Tibial nerve (tissue), 3 donors: ENCODE measurements around the gene ZNF835.

Experiments
- CTCF ChIP-seq, 5 experiments: fragments of 200-600 bp in 3 of 5; fragments of 450-650 bp in 2 of 5; sonication (generic) in 3 of 5; IDR thresholded peaks; one replicate each; pipeline ENCODE4 v1.5.1; 2016 to 2019; ENCODE audit warnings: antibody characterized with exemption in 5 of 5, mild to moderate bottlenecking in 3 of 5, moderate library complexity in 2 of 5
- POLR2A ChIP-seq, 2 donors: fragments of 450-650 bp; IDR thresholded peaks; one replicate each; pipeline ENCODE4 v1.6.1; 2017; ENCODE audit warnings: antibody characterized with exemption in 2 of 2, mild to moderate bottlenecking in 2 of 2, moderate library complexity in 2 of 2

GRCh38 chr19:56613639-56614038 lies 57.9 kb downstream of the ZNF835 start:
- no peak for TF ChIP-seq POLR2A (IDR thresholded peaks at IDR 0.05)
- no peak for TF ChIP-seq CTCF (IDR thresholded peaks at IDR 0.05)
